NB4 (cell line): ENCODE data around the gene MAPK14.
"Not testable (repeated sequence)": the region's sequence is repeated elsewhere in the genome, so short reads cannot be mapped to it uniquely, and the experiment has no call there.

ENCODE experiments used
- DNase-seq: peaks from one replicate; pipeline ENCODE4 v3.0.0; 2010; ENCODE audit warnings: low read depth
- H3K4me3 ChIP-seq: one replicate; pipeline ENCODE4 v1.5.1; 2011; ENCODE audit warnings: mild to moderate bottlenecking, low read depth, low read length, moderate library complexity
- MYC ChIP-seq: IDR thresholded peaks from 2 replicates; pipeline ENCODE4 v1.6.1; 2011; ENCODE audit warnings: low read depth, low read length
- POLR2A ChIP-seq: IDR thresholded peaks from 2 replicates; pipeline ENCODE4 v1.6.1; 2011; ENCODE audit warnings: mild to moderate bottlenecking; ENCODE audit not compliant: insufficient read length; ENCODE audit errors: extremely low read depth
- TF ChIP-seq, protein P1 (sequence below): IDR thresholded peaks from one replicate; pipeline ENCODE4 v1.5.1; 2012; ENCODE audit warnings: low read depth, low read length
- TF ChIP-seq, protein P2 (sequence below): IDR thresholded peaks from 2 replicates; pipeline ENCODE4 v1.6.1; 2011; ENCODE audit warnings: low read depth, low read length

The MAPK14 gene

DNA sequence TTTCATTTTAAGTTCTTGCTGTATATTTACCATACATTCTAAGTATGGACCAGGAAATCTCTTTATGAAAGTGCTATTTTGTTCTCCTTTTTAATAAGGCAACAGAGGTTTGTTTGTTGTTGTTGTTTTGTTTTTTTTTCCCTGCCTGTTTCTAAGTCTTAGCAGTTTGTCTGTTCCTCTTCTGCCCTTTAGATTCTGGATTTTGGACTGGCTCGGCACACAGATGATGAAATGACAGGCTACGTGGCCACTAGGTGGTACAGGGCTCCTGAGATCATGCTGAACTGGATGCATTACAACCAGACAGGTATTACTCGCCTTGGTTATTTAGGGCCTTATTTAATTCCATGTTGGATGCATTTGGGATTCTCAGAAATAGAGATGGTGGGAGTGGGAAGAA is 48.0 kb downstream of the MAPK14 start:
- H3K4me3 ChIP-seq = no peak overlapping the region
- no peak for TF ChIP-seq POLR2A
- TF ChIP-seq, protein P1, sequence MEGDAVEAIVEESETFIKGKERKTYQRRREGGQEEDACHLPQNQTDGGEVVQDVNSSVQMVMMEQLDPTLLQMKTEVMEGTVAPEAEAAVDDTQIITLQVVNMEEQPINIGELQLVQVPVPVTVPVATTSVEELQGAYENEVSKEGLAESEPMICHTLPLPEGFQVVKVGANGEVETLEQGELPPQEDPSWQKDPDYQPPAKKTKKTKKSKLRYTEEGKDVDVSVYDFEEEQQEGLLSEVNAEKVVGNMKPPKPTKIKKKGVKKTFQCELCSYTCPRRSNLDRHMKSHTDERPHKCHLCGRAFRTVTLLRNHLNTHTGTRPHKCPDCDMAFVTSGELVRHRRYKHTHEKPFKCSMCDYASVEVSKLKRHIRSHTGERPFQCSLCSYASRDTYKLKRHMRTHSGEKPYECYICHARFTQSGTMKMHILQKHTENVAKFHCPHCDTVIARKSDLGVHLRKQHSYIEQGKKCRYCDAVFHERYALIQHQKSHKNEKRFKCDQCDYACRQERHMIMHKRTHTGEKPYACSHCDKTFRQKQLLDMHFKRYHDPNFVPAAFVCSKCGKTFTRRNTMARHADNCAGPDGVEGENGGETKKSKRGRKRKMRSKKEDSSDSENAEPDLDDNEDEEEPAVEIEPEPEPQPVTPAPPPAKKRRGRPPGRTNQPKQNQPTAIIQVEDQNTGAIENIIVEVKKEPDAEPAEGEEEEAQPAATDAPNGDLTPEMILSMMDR = peak; percentile 32
- DNase-seq = peak; percentile 21

DNA sequence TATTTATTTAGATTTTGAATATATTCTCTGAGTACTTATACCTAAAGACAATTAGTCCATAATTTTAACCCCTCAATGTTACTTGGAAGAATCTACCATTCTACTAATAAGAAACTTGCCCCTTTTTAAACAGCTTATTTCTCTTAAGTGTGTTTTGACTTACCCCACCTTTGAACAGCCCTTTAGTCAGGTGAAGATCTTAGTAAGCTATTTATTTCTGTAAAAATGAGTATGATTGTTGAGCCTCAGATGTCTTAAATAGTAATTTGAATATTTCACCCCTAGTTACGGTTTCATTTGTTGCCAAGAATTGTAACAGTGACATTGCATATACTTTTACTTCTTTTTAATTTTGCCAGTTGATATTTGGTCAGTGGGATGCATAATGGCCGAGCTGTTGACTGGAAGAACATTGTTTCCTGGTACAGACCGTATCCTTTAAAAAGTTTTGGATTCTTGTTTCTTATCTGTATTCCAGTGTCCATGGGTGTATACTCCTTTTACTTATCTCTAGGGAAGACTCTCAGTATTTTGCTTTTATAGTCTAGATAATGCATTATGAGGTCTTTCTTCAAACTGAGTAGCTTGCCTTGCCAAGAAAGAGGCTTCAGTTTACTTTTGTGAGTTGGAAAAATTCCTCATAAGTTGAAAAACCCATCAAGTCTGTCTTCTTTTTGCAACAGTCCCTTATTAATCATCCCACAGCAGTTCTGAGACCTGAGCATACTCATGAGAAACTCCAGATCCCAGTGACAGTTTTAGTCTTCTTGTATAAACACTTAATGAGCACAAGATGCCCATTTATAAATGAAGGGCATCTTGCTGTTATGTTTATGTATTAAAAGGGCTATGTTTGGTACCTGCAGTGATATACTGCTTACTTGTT is 48.8 kb downstream of the MAPK14 start:
- DNase-seq = no peak
- no peak overlapping the region for H3K4me3 ChIP-seq
- no peak for TF ChIP-seq POLR2A
- TF ChIP-seq, protein P2, sequence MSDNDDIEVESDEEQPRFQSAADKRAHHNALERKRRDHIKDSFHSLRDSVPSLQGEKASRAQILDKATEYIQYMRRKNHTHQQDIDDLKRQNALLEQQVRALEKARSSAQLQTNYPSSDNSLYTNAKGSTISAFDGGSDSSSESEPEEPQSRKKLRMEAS = no peak
- TF ChIP-seq, protein P1 = no peak
- TF ChIP-seq MYC = no peak

DNA sequence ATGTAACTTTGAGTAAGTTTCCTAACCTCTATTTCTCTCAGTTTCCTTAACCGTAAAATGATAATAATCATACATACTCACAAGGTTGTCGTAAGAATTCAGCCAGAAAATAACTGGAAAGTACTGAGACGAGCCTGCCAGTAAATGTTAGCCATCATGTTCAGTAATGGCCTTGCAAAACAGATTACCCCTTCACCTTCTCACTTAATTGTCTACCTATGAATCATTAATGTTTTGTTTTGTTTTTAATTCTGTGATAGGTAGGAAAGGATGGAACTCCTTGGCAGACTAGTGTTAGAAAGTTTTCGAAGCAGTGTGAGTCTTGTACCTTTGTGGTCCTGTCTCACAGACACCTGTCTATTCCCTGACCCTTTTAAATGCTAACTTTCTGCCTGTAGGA is 50.6 kb downstream of the MAPK14 start:
- H3K4me3 ChIP-seq = no peak overlapping the region
- DNase-seq = no peak
- no peak for TF ChIP-seq POLR2A

DNA sequence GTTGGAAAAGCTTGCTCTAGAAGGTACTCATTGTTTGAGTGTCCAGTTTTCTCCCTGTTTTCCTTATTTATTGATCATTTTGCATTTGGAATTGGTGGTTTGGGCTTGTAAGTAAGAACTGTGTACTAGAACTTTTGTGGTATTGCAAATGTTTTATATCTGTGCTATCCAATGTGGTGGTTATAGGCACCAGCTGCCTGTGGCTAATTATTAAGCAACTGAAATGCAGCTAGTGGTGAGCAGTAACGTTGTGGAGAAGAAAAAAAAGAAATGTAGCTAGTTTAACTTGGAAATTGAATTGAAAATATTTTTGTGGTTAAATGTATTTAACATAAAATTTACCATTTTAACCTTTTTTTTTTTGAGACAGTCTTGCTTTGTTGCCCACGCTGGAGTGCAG is 52.0 kb downstream of the MAPK14 start:
- H3K4me3 ChIP-seq = no peak overlapping the region
- DNase-seq = no peak
- TF ChIP-seq MYC (no peak), POLR2A (no peak)
- TF ChIP-seq, protein P1 = no peak
- TF ChIP-seq, protein P2 = no peak

DNA sequence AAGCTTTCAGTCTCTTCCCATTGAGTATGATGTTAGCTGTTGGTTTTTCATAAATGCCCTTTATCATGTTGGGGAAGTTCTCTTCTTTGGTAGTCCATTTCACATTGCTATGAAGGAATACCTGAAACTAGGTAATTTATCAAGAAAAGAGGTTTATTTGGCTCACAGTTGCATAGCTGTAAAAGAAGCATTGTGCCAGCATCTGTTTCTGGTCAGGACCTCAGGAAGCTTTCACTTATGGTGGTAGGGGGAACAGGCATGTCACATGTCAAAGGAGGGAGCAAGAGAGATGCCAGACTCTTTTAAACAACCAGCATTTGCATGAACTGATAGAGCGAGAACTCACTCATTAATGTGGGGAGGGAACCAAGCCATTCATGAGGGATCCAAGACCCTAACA is 54.7 kb downstream of the MAPK14 start:
- TF ChIP-seq, protein P1 = no peak
- TF ChIP-seq, protein P2 = no peak
- TF ChIP-seq MYC = no peak
- TF ChIP-seq POLR2A = no peak
- DNase-seq = no peak
- H3K4me3 ChIP-seq = no peak overlapping the region

DNA sequence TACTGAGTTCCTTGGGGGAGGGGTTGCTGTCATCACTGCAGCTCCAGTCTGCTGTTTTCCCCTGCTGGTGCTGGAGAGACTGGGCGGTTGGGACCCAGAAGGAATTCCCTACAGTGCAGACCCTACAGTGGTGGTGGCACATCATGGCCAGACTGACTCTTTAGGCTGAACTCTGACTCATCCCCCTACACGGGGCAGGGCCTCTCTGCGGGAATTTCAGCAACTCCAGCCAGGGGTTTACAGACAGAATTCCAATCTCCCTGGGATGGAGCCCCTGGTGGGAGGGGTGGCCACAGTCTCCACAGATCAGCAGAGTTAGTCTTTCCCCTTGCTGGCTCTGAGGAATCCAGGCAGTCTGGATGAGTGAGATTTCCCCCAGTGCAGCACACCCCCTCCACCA is 55.8 kb downstream of the MAPK14 start:
- H3K4me3 ChIP-seq = no peak overlapping the region
- no peak for DNase-seq
- TF ChIP-seq, protein P2 = no peak
- TF ChIP-seq POLR2A = no peak
- TF ChIP-seq, protein P1 = no peak
- no peak for TF ChIP-seq MYC

DNA sequence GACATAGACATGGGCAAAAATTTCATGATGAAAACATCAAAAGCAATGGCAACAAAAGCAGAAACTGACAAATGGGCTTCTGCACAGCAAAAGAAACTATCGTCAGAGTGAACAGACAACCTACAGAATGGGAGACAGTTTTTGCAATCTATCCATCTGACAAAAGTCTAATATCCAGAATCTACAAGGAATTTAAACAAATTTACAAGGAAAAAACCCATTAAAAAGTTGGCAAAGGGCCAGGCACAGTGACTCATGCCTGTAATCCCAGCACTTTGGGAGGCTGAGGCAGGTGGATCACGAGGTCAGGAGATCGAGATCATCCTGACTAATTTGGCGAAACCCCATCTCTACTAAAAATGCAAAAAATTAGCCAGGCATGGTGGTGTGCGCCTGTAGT is 60.6 kb downstream of the MAPK14 start:
- not testable (repeated sequence) for H3K4me3 ChIP-seq, DNase-seq
